ENCODE data around the gene PTMS. TPM values are rescaled to one million over a fixed set of nuclear protein-coding genes. Genes with fewer than 3 reads are reported as not detected.

Gene PTMS
- total RNA-seq, 1 experiment from 2014 or later = 370 TPM

DNA sequence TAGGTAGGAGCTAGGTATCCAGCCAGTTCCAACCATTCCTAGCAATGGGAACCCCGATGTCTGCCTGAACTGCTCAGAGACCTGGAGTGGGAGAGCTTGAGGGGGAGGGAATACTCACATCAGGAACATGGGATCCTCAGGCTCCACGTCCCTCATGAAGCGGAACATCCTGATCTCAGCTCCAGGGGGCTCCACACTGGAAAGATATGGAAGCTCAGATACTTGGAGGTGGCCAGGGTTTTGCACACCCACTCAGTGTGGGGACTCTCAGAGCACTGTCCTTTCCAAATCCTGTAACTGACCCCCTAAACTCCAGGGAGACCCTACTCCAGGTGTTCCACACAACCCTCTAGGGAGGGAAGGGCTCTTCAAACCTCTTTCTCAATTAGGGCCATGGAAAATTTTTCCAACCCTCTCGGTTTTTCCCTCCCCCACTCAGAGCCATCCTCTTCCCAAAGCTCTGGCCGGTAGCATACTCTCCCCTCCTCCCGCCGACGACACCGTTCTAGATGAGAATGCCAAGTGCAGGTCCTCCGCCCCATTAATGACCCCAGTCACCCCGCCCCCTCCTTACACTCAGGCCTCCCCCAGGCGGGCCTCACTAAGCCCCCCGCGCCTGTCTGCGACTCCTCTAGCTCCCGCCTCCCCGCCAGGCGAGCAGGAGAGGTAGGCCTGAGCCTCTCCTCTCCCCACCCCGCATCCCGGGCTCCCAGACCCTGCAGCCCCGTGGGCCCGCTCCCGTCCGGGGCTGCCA is 13.8 kb upstream of the PTMS start:
- Mint-ChIP-seq H3K27ac (peak overlapping the region; percentile 85), H3K4me3 (peak overlapping the region; percentile 92), H3K9me3 (no peaks in the 10 kb centered on the region), H3K36me3 (peaks cover 44% of the 10 kb centered on the region), H3K4me1 (peaks cover 24% of the 10 kb centered on the region), H3K27me3 (ENCODE audit: low read depth) (no peaks in the 10 kb centered on the region)
- peak; percentile 7 for ATAC-seq
- CTCF ChIA-PET = interaction anchor here (0.6 to 7.7 kb wide), 27 partner anchors 8 to 209 kb away, joined by 3 to 234 read pairs (median 10); partner anchors contain the start of genes CDCA3, COPS7A, GNB3 and GPR162
- DNase-seq (ENCODE audit: low spot score) = peak; percentile 54
- POLR2A ChIA-PET = interaction anchor here (0.5 to 5.1 kb wide), 19 partner anchors 15 to 616 kb away, joined by 3 to 84 read pairs (median 4); partner anchors contain the start of genes CDCA3, COPS7A, GPR162 and PTMS
- no peak for TF ChIP-seq ZBTB21 (CRISPR knock-in tag; IDR thresholded peaks at IDR 0.05; ENCODE audit: borderline replicate concordance)
- TF ChIP-seq, protein P1, sequence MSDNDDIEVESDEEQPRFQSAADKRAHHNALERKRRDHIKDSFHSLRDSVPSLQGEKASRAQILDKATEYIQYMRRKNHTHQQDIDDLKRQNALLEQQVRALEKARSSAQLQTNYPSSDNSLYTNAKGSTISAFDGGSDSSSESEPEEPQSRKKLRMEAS (CRISPR knock-in tag; IDR thresholded peaks at IDR 0.05) = no peak
- TF ChIP-seq FOXP4 (CRISPR knock-in tag; IDR thresholded peaks at IDR 0.05) = no peak
- 0 out of 2 replicates have a peak, but pooled peaks have one; percentile 32 for TF ChIP-seq NFYB (CRISPR knock-in tag; conservative IDR thresholded peaks at IDR 0.05; ENCODE audit: low read depth)
- TF ChIP-seq, protein P2, sequence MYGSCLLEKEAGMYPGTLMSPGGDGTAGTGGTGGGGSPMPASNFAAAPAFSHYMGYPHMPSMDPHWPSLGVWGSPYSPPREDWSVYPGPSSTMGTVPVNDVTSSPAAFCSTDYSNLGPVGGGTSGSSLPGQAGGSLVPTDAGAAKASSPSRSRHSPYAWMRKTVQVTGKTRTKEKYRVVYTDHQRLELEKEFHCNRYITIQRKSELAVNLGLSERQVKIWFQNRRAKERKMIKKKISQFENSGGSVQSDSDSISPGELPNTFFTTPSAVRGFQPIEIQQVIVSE (CRISPR knock-in tag; IDR thresholded peaks at IDR 0.05; ENCODE audit: borderline replicate concordance) = no peak
- TF ChIP-seq, protein P3, sequence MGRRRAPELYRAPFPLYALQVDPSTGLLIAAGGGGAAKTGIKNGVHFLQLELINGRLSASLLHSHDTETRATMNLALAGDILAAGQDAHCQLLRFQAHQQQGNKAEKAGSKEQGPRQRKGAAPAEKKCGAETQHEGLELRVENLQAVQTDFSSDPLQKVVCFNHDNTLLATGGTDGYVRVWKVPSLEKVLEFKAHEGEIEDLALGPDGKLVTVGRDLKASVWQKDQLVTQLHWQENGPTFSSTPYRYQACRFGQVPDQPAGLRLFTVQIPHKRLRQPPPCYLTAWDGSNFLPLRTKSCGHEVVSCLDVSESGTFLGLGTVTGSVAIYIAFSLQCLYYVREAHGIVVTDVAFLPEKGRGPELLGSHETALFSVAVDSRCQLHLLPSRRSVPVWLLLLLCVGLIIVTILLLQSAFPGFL (CRISPR knock-in tag; IDR thresholded peaks at IDR 0.05; ENCODE audit: borderline replicate concordance) = no peak
- TF ChIP-seq SMAD3 (CRISPR knock-in tag; IDR thresholded peaks at IDR 0.05; ENCODE audit: borderline replicate concordance) = 0 out of 2 replicates have a peak, but pooled peaks have one; percentile 28
- no peak for TF ChIP-seq RORB (CRISPR knock-in tag; IDR thresholded peaks at IDR 0.05)
- no peak for TF ChIP-seq IRF2 (CRISPR knock-in tag; IDR thresholded peaks at IDR 0.05; ENCODE audit: borderline replicate concordance, low read depth)
- TF ChIP-seq ZNF423 (CRISPR knock-in tag; IDR thresholded peaks at IDR 0.05) = no peak
- no peak for TF ChIP-seq TEAD4 (CRISPR knock-in tag; IDR thresholded peaks at IDR 0.05)
- TF ChIP-seq, protein P4, sequence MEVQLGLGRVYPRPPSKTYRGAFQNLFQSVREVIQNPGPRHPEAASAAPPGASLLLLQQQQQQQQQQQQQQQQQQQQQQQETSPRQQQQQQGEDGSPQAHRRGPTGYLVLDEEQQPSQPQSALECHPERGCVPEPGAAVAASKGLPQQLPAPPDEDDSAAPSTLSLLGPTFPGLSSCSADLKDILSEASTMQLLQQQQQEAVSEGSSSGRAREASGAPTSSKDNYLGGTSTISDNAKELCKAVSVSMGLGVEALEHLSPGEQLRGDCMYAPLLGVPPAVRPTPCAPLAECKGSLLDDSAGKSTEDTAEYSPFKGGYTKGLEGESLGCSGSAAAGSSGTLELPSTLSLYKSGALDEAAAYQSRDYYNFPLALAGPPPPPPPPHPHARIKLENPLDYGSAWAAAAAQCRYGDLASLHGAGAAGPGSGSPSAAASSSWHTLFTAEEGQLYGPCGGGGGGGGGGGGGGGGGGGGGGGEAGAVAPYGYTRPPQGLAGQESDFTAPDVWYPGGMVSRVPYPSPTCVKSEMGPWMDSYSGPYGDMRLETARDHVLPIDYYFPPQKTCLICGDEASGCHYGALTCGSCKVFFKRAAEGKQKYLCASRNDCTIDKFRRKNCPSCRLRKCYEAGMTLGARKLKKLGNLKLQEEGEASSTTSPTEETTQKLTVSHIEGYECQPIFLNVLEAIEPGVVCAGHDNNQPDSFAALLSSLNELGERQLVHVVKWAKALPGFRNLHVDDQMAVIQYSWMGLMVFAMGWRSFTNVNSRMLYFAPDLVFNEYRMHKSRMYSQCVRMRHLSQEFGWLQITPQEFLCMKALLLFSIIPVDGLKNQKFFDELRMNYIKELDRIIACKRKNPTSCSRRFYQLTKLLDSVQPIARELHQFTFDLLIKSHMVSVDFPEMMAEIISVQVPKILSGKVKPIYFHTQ (CRISPR knock-in tag; IDR thresholded peaks at IDR 0.05) = no peak
- TF ChIP-seq, protein P5, sequence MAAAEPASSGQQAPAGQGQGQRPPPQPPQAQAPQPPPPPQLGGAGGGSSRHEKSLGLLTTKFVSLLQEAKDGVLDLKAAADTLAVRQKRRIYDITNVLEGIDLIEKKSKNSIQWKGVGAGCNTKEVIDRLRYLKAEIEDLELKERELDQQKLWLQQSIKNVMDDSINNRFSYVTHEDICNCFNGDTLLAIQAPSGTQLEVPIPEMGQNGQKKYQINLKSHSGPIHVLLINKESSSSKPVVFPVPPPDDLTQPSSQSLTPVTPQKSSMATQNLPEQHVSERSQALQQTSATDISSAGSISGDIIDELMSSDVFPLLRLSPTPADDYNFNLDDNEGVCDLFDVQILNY (CRISPR knock-in tag; IDR thresholded peaks at IDR 0.05) = no peak
- no peak for TF ChIP-seq ESRRA (CRISPR knock-in tag; IDR thresholded peaks at IDR 0.05; ENCODE audit: borderline replicate concordance)
- TF ChIP-seq EMX1 (CRISPR knock-in tag; IDR thresholded peaks at IDR 0.05) = no peak
- TF ChIP-seq NR2C2 (CRISPR knock-in tag; IDR thresholded peaks at IDR 0.05) = no peak
- TF ChIP-seq ZNF317 (CRISPR knock-in tag; IDR thresholded peaks at IDR 0.05; ENCODE audit: borderline replicate concordance, low read depth) = no peak
- TF ChIP-seq ZNF138 (CRISPR knock-in tag; conservative IDR thresholded peaks at IDR 0.05) = no peak
- no peak for TF ChIP-seq NFATC4 (CRISPR knock-in tag; IDR thresholded peaks at IDR 0.05)
- TF ChIP-seq, protein P6, sequence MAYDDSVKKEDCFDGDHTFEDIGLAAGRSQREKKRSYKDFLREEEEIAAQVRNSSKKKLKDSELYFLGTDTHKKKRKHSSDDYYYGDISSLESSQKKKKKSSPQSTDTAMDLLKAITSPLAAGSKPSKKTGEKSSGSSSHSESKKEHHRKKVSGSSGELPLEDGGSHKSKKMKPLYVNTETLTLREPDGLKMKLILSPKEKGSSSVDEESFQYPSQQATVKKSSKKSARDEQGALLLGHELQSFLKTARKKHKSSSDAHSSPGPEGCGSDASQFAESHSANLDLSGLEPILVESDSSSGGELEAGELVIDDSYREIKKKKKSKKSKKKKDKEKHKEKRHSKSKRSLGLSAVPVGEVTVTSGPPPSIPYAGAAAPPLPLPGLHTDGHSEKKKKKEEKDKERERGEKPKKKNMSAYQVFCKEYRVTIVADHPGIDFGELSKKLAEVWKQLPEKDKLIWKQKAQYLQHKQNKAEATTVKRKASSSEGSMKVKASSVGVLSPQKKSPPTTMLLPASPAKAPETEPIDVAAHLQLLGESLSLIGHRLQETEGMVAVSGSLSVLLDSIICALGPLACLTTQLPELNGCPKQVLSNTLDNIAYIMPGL (CRISPR knock-in tag; IDR thresholded peaks at IDR 0.05) = no peak
- no peak for TF ChIP-seq CREM (CRISPR knock-in tag; IDR thresholded peaks at IDR 0.05)
- no peak for TF ChIP-seq GABPB1 (CRISPR knock-in tag; IDR thresholded peaks at IDR 0.05)
- no peak for TF ChIP-seq ZSCAN18 (CRISPR knock-in tag; IDR thresholded peaks at IDR 0.05)

Measured in WTC11 (cell line).